NB4 (cell line): ENCODE measurements around the gene PTPRD.

Source experiments
- DNase-seq: peaks from one replicate; pipeline ENCODE4 v3.0.0; 2010; ENCODE audit warnings: low read depth
- H3K4me3 ChIP-seq: one replicate; pipeline ENCODE4 v1.5.1; 2011; ENCODE audit warnings: mild to moderate bottlenecking, low read depth, low read length, moderate library complexity
- CTCF ChIP-seq: IDR thresholded peaks from one replicate; pipeline ENCODE4 v1.5.1; 2012; ENCODE audit warnings: low read depth, low read length
- MAX ChIP-seq: IDR thresholded peaks from 2 replicates; pipeline ENCODE4 v1.6.1; 2011; ENCODE audit warnings: low read depth, low read length
- MYC ChIP-seq: IDR thresholded peaks from 2 replicates; pipeline ENCODE4 v1.6.1; 2011; ENCODE audit warnings: low read depth, low read length
- POLR2A ChIP-seq: IDR thresholded peaks from 2 replicates; pipeline ENCODE4 v1.6.1; 2011; ENCODE audit warnings: mild to moderate bottlenecking; ENCODE audit not compliant: insufficient read length; ENCODE audit errors: extremely low read depth

The PTPRD gene

GRCh38 chr9:10586407-10586806, 26.4 kb downstream of the PTPRD start:
- no peak for TF ChIP-seq CTCF
- TF ChIP-seq POLR2A: no peak
- no peak for TF ChIP-seq MAX
- no peak for TF ChIP-seq MYC
- no peak overlapping the region for H3K4me3 ChIP-seq
- no peak for DNase-seq

GRCh38 chr9:10571699-10572098, 41.1 kb downstream of the PTPRD start:
- no peak for TF ChIP-seq MAX
- no peak for TF ChIP-seq POLR2A
- TF ChIP-seq MYC: no peak
- no peak for TF ChIP-seq CTCF
- no peak overlapping the region for H3K4me3 ChIP-seq
- DNase-seq: no peak

- DNase-seq: no peak
- no peak overlapping the region for H3K4me3 ChIP-seq
- TF ChIP-seq CTCF: no peak
- no peak for TF ChIP-seq MYC
- no peak for TF ChIP-seq POLR2A
- no peak for TF ChIP-seq MAX
These were observed 46.0 kb downstream of the PTPRD start for GRCh38 chr9:10566848-10567247.

GRCh38 chr9:10562581-10563343, 50.0 kb downstream of the PTPRD start:
- no peak for DNase-seq
- TF ChIP-seq CTCF (no peak), POLR2A (no peak), MAX (no peak), MYC (no peak)
- no peak overlapping the region for H3K4me3 ChIP-seq

GRCh38 chr9:10548348-10548747, 64.5 kb downstream of the PTPRD start:
- TF ChIP-seq CTCF: no peak
- no peak for DNase-seq
- H3K4me3 ChIP-seq: no peak overlapping the region

- no peak overlapping the region for H3K4me3 ChIP-seq
- no peak for TF ChIP-seq CTCF
- DNase-seq: no peak
These were observed 74.7 kb downstream of the PTPRD start for GRCh38 chr9:10538073-10538472.
